Measurements from ENCODE around the gene ACE.
A peak's percentile ranks its signal among the peaks of the same experiment; 100 is the strongest.
"Not testable (repeated sequence)": the region's sequence is repeated elsewhere in the genome, so short reads cannot be mapped to it uniquely, and the experiment has no call there.

Gene ACE

GRCh38 chr17:63445065-63445464 is 31.8 kb upstream of the ACE start:
- DNase-seq = no peak

GRCh38 chr17:63445571-63445953 is 31.3 kb upstream of the ACE start:
- peak; percentile 57 for DNase-seq

GRCh38 chr17:63445954-63446752 is 30.7 kb upstream of the ACE start, which contains the start of gene CYB561:
CYB561 (minus strand) TSS chr17:63446306; CDS start chr17:63437547, 8,759 bp downstream.
- DNase-seq = peak; percentile 75

GRCh38 chr17:63446753-63447470 is 29.9 kb upstream of the ACE start:
- peak; percentile 83 for DNase-seq

GRCh38 chr17:63447471-63448009 is 29.3 kb upstream of the ACE start:
- no peak for DNase-seq

- no peak for DNase-seq
Measured at GRCh38 chr17:63448655-63449054, 28.2 kb upstream of the ACE start.

- no peak for DNase-seq
Measured at GRCh38 chr17:63450551-63450950, 26.3 kb upstream of the ACE start.

- no peak for DNase-seq
Measured at GRCh38 chr17:63451150-63451549, 25.7 kb upstream of the ACE start.

- no peak for DNase-seq
Measured at GRCh38 chr17:63452046-63452961, 24.6 kb upstream of the ACE start.

- DNase-seq = no peak
Measured at GRCh38 chr17:63452962-63453551, 23.8 kb upstream of the ACE start.

- DNase-seq = not testable (repeated sequence)
Measured at GRCh38 chr17:63454357-63454756, 22.5 kb upstream of the ACE start.

GRCh38 chr17:63454915-63455314 is 21.9 kb upstream of the ACE start:
- DNase-seq = no peak

- DNase-seq = no peak
Measured at GRCh38 chr17:63455417-63455816, 21.4 kb upstream of the ACE start.

- DNase-seq = no peak
Measured at GRCh38 chr17:63458478-63458877, 18.4 kb upstream of the ACE start.

GRCh38 chr17:63460018-63460417 is 16.8 kb upstream of the ACE start:
- DNase-seq = no peak

GRCh38 chr17:63463771-63464170 is 13.1 kb upstream of the ACE start:
- DNase-seq = no peak

GRCh38 chr17:63464691-63465236 is 12.1 kb upstream of the ACE start:
- DNase-seq = no peak

- not testable (repeated sequence) for DNase-seq
Measured at GRCh38 chr17:63468099-63468498, 8.8 kb upstream of the ACE start.

GRCh38 chr17:63474174-63474573 is 2.7 kb upstream of the ACE start:
- no peak for DNase-seq

GRCh38 chr17:63474586-63475460 is 2.0 kb upstream of the ACE start:
- DNase-seq = no peak
